Measurements from ENCODE around the gene P2RX1. TPM values are rescaled to one million over a fixed set of nuclear protein-coding genes. Genes with fewer than 3 reads are reported as not detected.

P2RX1 gene
- total RNA-seq, 1 donor from 2014 or later, result 6.8 TPM

- DNase-seq (peak; percentile 88), ATAC-seq (peak; percentile 97)
- TF ChIP-seq CTCF (IDR thresholded peaks at IDR 0.05), result peak; percentile 73
- Histone ChIP-seq H3K36me3 (peaks cover 7% of the 10 kb centered on the region), H3K27me3 (no peaks in the 10 kb centered on the region), H3K9me3 (no peaks in the 10 kb centered on the region), H3K27ac (no peak overlapping the region), H3K4me1 (no peaks in the 10 kb centered on the region), H3K4me3 (no peak overlapping the region)
- intact Hi-C loops (cut with DNase I), result no loop called here
Measured at GRCh38 chr17:3935140-3935542, 18.9 kb upstream of the P2RX1 start.

GRCh38 chr17:3929764-3930163 is 13.5 kb upstream of the P2RX1 start:
- H3K27ac ChIP-seq, result no peak overlapping the region
- no peak overlapping the region for H3K4me3 ChIP-seq
- intact Hi-C loops (cut with DNase I), result loop anchor here (5.0 kb wide), 1 partner anchor 73 kb away; no protein-coding TSS in a partner anchor
- ATAC-seq, result no peak
- H3K9me3 ChIP-seq, result no peaks in the 10 kb centered on the region
- H3K36me3 ChIP-seq, result no peaks in the 10 kb centered on the region
- no peak for DNase-seq
- TF ChIP-seq CTCF (IDR thresholded peaks at IDR 0.05), result no peak
- no peaks in the 10 kb centered on the region for H3K4me1 ChIP-seq
- H3K27me3 ChIP-seq, result no peaks in the 10 kb centered on the region

GRCh38 chr17:3929181-3929580 is 12.9 kb upstream of the P2RX1 start:
- H3K36me3 ChIP-seq, result no peaks in the 10 kb centered on the region
- H3K27ac ChIP-seq, result no peak overlapping the region
- H3K27me3 ChIP-seq, result no peaks in the 10 kb centered on the region
- H3K9me3 ChIP-seq, result no peaks in the 10 kb centered on the region
- DNase-seq (no peak), ATAC-seq (peak; percentile 50)
- intact Hi-C loops (cut with DNase I), result no loop called here
- H3K4me1 ChIP-seq, result no peaks in the 10 kb centered on the region
- H3K4me3 ChIP-seq, result no peak overlapping the region
- TF ChIP-seq CTCF (IDR thresholded peaks at IDR 0.05), result no peak

- intact Hi-C loops (cut with DNase I), result no loop called here
- DNase-seq (no peak), ATAC-seq (peak; percentile 40)
- no peak overlapping the region for H3K27ac ChIP-seq
- no peaks in the 10 kb centered on the region for H3K9me3 ChIP-seq
- no peak for TF ChIP-seq CTCF (IDR thresholded peaks at IDR 0.05)
- H3K4me1 ChIP-seq, result no peaks in the 10 kb centered on the region
- no peaks in the 10 kb centered on the region for H3K27me3 ChIP-seq
- H3K4me3 ChIP-seq, result no peak overlapping the region
- no peaks in the 10 kb centered on the region for H3K36me3 ChIP-seq
Measured at GRCh38 chr17:3928406-3928805, 12.1 kb upstream of the P2RX1 start.

- Histone ChIP-seq H3K27me3 (no peaks in the 10 kb centered on the region), H3K36me3 (no peaks in the 10 kb centered on the region), H3K4me1 (no peaks in the 10 kb centered on the region), H3K4me3 (no peak overlapping the region), H3K9me3 (no peaks in the 10 kb centered on the region), H3K27ac (no peak overlapping the region)
- intact Hi-C loops (cut with DNase I), result no loop called here
- peak; percentile 2 for ATAC-seq
- no peak for TF ChIP-seq CTCF (IDR thresholded peaks at IDR 0.05)
- DNase-seq, result no peak
Measured at GRCh38 chr17:3927628-3928340, 11.5 kb upstream of the P2RX1 start.
